WTC11 (cell line): Measurements from ENCODE around the gene PLEKHA6. TPM values are rescaled to one million over a fixed set of nuclear protein-coding genes. Genes with fewer than 3 reads are reported as not detected.

Source experiments
- ATAC-seq: fragments of 200-7000 bp; cut with Tn5 transposase; 2 replicates; pipeline ENCODE4 v1.10.0; 2021; ENCODE audit warnings: mild to moderate bottlenecking, moderate library complexity
- CTCF ChIA-PET: fragments of 300-600 bp; sonication (Branson Sonifier 250); formaldehyde crosslinking; loops from one replicate; lab custom pipeline; 2021; ENCODE audit warnings: antibody characterized with exemption; lab: Charles Lee
- POLR2A ChIA-PET: fragments of 350-600 bp; sonication (Branson Sonifier 250); formaldehyde crosslinking; loops from one replicate; lab custom pipeline; 2021; ENCODE audit warnings: antibody characterized with exemption; lab: Charles Lee
- DNase-seq: peaks from one replicate; pipeline ENCODE4 v3.0.0; 2021; ENCODE audit warnings: low spot score
- H3K27ac Mint-ChIP-seq: 2 replicates; pipeline ENCODE4 v1.8.0; 2021; ENCODE audit warnings: mixed read lengths
- H3K27me3 Mint-ChIP-seq: 2 replicates; pipeline ENCODE4 v1.8.0; 2021; ENCODE audit warnings: low read depth, mild to moderate bottlenecking, moderate library complexity, mixed read lengths
- H3K36me3 Mint-ChIP-seq: 2 replicates; pipeline ENCODE4 v1.8.0; 2021; ENCODE audit warnings: mixed read lengths
- H3K4me1 Mint-ChIP-seq: 2 replicates; pipeline ENCODE4 v1.8.0; 2022; ENCODE audit warnings: mixed read lengths
- H3K4me3 Mint-ChIP-seq: 2 replicates; pipeline ENCODE4 v1.8.0; 2021; ENCODE audit warnings: mild to moderate bottlenecking, moderate library complexity, mixed read lengths
- H3K9me3 Mint-ChIP-seq: 2 replicates; pipeline ENCODE4 v1.8.0; 2021; ENCODE audit warnings: mixed read lengths
- EMX1 ChIP-seq: fragments of 250-450 bp; sonication (Bioruptor Pico); IDR thresholded peaks from 2 replicates; pipeline ENCODE4 v1.8.0; 2021; ENCODE audit warnings: mild to moderate bottlenecking
- FOXP1 ChIP-seq: sonication (generic); formaldehyde crosslinking; IDR thresholded peaks from 2 replicates; pipeline ENCODE4 v1.8.0; 2022; ENCODE audit warnings: missing genetic modification reagents, mild to moderate bottlenecking, moderate library complexity, borderline replicate concordance
- GABPB1 ChIP-seq: sonication (generic); formaldehyde crosslinking; IDR thresholded peaks from 2 replicates; pipeline ENCODE4 v1.8.1; 2023; ENCODE audit warnings: mild to moderate bottlenecking, missing genetic modification reagents
- GRHL2 ChIP-seq: fragments of 250-450 bp; sonication (Bioruptor Pico); IDR thresholded peaks from 2 replicates; pipeline ENCODE4 v1.8.0; 2022; ENCODE audit warnings: mild to moderate bottlenecking, moderate library complexity; ENCODE audit not compliant: insufficient replicate concordance, severe bottlenecking
- JAZF1 ChIP-seq: fragments of 250-450 bp; sonication (Bioruptor Pico); IDR thresholded peaks from 2 replicates; pipeline ENCODE4 v1.9.0; 2021; ENCODE audit warnings: moderate library complexity, mild to moderate bottlenecking, inconsistent platforms
- MLX ChIP-seq: sonication (generic); formaldehyde crosslinking; IDR thresholded peaks from 2 replicates; pipeline ENCODE4 v1.8.1; 2023; ENCODE audit warnings: mild to moderate bottlenecking, missing genetic modification reagents, moderate library complexity
- NR1H2 ChIP-seq: sonication (generic); formaldehyde crosslinking; IDR thresholded peaks from 2 replicates; pipeline ENCODE4 v1.9.0; 2021; ENCODE audit warnings: mild to moderate bottlenecking, moderate library complexity, missing genetic modification reagents
- RORB ChIP-seq: fragments of 250-450 bp; sonication (Bioruptor Pico); IDR thresholded peaks from 2 replicates; pipeline ENCODE4 v1.9.0; 2021; ENCODE audit warnings: mild to moderate bottlenecking
- SOX15 ChIP-seq: fragments of 250-450 bp; sonication (Bioruptor Pico); IDR thresholded peaks from 2 replicates; pipeline ENCODE4 v1.9.0; 2021; ENCODE audit warnings: mild to moderate bottlenecking
- ZNF121 ChIP-seq: sonication (generic); formaldehyde crosslinking; IDR thresholded peaks from 2 replicates; pipeline ENCODE4 v1.8.0; 2023; ENCODE audit warnings: missing genetic modification reagents
- ZNF232 ChIP-seq: sonication (generic); formaldehyde crosslinking; IDR thresholded peaks from 2 replicates; pipeline ENCODE4 v1.8.0; 2022; ENCODE audit warnings: mild to moderate bottlenecking, missing genetic modification reagents
- ZNF263 ChIP-seq: sonication (generic); formaldehyde crosslinking; IDR thresholded peaks from 2 replicates; pipeline ENCODE4 v1.8.1; 2022; ENCODE audit warnings: low read depth, mild to moderate bottlenecking, moderate library complexity, missing genetic modification reagents
- ZNF416 ChIP-seq: fragments of 250-450 bp; sonication (Bioruptor Pico); IDR thresholded peaks from 2 replicates; pipeline ENCODE4 v1.9.0; 2021; ENCODE audit warnings: mild to moderate bottlenecking, inconsistent platforms
- ZNF512 ChIP-seq: sonication (generic); formaldehyde crosslinking; IDR thresholded peaks from 2 replicates; pipeline ENCODE4 v1.8.1; 2022; ENCODE audit warnings: missing genetic modification reagents, borderline replicate concordance
- ZNF532 ChIP-seq: fragments of 250-450 bp; sonication (Bioruptor Pico); IDR thresholded peaks from 2 replicates; pipeline ENCODE4 v1.9.0; 2021; ENCODE audit warnings: mild to moderate bottlenecking, borderline replicate concordance
- total RNA-seq: library from RNA; stranded (reverse); gene quantifications from 3 replicates; pipeline ENCODE4 v1.2.3, GENCODE V29; 2021
- TF ChIP-seq, protein P1 (sequence below): sonication (generic); formaldehyde crosslinking; IDR thresholded peaks from 2 replicates; pipeline ENCODE4 v1.8.1; 2023; ENCODE audit warnings: mild to moderate bottlenecking, moderate library complexity, missing genetic modification reagents
- TF ChIP-seq, protein P2 (sequence below): fragments of 250-450 bp; sonication (Bioruptor Pico); IDR thresholded peaks from 2 replicates; pipeline ENCODE4 v1.8.0; 2021; ENCODE audit warnings: mild to moderate bottlenecking
- TF ChIP-seq, protein P3 (sequence below): fragments of 250-450 bp; sonication (Bioruptor Pico); IDR thresholded peaks from 2 replicates; pipeline ENCODE4 v1.9.0; 2021; ENCODE audit warnings: mild to moderate bottlenecking

Gene PLEKHA6
- total RNA-seq, 1 experiment from 2014 or later, result 11.6 TPM

DNA sequence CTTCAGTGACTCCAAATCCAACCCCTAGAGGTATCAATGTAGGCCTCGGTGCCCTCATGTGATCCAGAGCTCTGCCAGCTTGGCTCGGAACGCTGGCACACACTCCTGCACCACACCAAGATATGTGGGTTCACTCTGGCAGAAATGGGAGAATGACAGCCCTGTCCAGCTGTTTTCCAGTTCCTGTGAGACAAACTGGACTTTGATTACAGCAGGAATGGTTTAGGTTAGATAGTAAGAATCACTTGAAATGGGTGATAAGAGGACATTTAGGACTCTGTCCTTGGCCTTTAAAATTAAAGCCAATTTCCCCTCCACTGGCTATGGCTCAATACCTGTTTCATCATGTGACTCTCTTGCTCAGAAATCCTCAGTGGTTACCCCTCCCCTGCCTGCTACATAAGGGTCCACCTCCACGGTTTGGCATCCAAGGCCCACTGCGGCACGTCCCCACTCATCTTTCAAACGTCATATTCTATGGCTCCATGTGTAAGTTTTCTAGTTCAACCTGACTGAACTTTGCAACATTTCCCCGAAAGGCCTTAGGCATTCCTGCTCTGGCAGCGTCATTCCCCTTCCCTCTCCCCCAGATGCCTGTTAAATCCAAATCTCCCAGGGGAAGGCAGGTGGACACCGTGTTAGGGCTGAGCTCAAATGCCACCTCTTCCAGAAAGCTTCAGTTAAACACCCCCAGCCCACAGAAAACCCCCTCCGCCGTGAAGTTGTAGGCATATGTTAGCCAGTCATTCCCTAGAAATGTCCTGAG lies 44.7 kb downstream of the PLEKHA6 start:
- DNase-seq (no peak), ATAC-seq (no peak)
- Mint-ChIP-seq H3K9me3 (no peaks in the 10 kb centered on the region), H3K36me3 (no peaks in the 10 kb centered on the region), H3K4me1 (peaks cover 35% of the 10 kb centered on the region), H3K4me3 (no peak overlapping the region), H3K27me3 (peaks cover 6% of the 10 kb centered on the region; the same call in 1 of the 2 replicates), H3K27ac (no peak overlapping the region)
- ChIA-PET CTCF (interaction anchor here (1.0 to 1.8 kb wide), 4 partner anchors 12 to 83 kb away, joined by 3 to 7 read pairs (median 4); no protein-coding TSS in a partner anchor), POLR2A (interaction anchor here (1.4 kb wide), 1 partner anchor 9 kb away, joined by 3 read pairs; no protein-coding TSS in a partner anchor)
- TF ChIP-seq ZNF121 (CRISPR knock-in tag) (no peak), ZNF263 (CRISPR knock-in tag) (no peak), MLX (CRISPR knock-in tag) (no peak), JAZF1 (CRISPR knock-in tag) (no peak), GRHL2 (CRISPR knock-in tag) (no peak), ZNF416 (CRISPR knock-in tag) (no peak), FOXP1 (no peak), GABPB1 (CRISPR knock-in tag) (no peak), ZNF532 (no peak), RORB (CRISPR knock-in tag) (no peak), EMX1 (CRISPR knock-in tag) (no peak), ZNF232 (CRISPR knock-in tag) (no peak), SOX15 (CRISPR knock-in tag) (no peak), ZNF512 (no peak), NR1H2 (CRISPR knock-in tag) (no peak)
- TF ChIP-seq, protein P1, sequence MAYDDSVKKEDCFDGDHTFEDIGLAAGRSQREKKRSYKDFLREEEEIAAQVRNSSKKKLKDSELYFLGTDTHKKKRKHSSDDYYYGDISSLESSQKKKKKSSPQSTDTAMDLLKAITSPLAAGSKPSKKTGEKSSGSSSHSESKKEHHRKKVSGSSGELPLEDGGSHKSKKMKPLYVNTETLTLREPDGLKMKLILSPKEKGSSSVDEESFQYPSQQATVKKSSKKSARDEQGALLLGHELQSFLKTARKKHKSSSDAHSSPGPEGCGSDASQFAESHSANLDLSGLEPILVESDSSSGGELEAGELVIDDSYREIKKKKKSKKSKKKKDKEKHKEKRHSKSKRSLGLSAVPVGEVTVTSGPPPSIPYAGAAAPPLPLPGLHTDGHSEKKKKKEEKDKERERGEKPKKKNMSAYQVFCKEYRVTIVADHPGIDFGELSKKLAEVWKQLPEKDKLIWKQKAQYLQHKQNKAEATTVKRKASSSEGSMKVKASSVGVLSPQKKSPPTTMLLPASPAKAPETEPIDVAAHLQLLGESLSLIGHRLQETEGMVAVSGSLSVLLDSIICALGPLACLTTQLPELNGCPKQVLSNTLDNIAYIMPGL (CRISPR knock-in tag), result no peak
- TF ChIP-seq, protein P2, sequence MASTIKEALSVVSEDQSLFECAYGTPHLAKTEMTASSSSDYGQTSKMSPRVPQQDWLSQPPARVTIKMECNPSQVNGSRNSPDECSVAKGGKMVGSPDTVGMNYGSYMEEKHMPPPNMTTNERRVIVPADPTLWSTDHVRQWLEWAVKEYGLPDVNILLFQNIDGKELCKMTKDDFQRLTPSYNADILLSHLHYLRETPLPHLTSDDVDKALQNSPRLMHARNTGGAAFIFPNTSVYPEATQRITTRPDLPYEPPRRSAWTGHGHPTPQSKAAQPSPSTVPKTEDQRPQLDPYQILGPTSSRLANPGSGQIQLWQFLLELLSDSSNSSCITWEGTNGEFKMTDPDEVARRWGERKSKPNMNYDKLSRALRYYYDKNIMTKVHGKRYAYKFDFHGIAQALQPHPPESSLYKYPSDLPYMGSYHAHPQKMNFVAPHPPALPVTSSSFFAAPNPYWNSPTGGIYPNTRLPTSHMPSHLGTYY (CRISPR knock-in tag), result no peak
- TF ChIP-seq, protein P3, sequence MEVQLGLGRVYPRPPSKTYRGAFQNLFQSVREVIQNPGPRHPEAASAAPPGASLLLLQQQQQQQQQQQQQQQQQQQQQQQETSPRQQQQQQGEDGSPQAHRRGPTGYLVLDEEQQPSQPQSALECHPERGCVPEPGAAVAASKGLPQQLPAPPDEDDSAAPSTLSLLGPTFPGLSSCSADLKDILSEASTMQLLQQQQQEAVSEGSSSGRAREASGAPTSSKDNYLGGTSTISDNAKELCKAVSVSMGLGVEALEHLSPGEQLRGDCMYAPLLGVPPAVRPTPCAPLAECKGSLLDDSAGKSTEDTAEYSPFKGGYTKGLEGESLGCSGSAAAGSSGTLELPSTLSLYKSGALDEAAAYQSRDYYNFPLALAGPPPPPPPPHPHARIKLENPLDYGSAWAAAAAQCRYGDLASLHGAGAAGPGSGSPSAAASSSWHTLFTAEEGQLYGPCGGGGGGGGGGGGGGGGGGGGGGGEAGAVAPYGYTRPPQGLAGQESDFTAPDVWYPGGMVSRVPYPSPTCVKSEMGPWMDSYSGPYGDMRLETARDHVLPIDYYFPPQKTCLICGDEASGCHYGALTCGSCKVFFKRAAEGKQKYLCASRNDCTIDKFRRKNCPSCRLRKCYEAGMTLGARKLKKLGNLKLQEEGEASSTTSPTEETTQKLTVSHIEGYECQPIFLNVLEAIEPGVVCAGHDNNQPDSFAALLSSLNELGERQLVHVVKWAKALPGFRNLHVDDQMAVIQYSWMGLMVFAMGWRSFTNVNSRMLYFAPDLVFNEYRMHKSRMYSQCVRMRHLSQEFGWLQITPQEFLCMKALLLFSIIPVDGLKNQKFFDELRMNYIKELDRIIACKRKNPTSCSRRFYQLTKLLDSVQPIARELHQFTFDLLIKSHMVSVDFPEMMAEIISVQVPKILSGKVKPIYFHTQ (CRISPR knock-in tag), result no peak
